Measurements from ENCODE around the gene PRDM1.

DNA sequence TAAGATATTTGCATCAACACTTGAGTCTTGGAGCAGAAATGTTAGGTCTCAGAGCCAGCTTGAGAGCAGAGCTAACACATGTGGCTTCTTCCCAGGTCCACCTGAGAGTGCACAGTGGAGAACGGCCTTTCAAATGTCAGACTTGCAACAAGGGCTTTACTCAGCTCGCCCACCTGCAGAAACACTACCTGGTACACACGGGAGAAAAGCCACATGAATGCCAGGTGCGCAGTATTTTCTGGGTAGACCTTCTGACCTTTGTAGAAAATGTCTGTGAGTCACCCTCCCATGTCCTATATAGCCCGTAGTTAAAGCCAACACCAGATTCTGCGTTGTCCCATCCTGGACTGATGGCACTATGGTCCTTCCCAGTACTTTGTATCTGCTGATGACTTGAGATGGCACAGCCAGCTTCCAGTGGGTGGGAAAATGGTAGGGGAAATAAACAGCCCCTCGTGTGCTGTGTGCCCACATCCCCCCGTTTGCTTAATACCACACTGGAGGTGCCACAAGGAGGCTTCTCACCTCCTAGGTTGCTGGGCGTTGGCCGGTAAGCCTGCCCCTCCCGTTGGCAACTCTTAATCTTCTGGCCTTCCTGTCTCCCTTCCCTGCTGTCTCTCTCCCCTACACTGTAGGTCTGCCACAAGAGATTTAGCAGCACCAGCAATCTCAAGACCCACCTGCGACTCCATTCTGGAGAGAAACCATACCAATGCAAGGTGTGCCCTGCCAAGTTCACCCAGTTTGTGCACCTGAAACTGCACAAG is 20.3 kb downstream of the PRDM1 start:
- TF ChIP-seq, protein P1, sequence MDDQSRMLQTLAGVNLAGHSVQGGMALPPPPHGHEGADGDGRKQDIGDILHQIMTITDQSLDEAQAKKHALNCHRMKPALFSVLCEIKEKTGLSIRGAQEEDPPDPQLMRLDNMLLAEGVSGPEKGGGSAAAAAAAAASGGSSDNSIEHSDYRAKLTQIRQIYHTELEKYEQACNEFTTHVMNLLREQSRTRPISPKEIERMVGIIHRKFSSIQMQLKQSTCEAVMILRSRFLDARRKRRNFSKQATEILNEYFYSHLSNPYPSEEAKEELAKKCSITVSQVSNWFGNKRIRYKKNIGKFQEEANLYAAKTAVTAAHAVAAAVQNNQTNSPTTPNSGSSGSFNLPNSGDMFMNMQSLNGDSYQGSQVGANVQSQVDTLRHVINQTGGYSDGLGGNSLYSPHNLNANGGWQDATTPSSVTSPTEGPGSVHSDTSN (IDR thresholded peaks at IDR 0.05) = no peak
- TF ChIP-seq, protein P2, sequence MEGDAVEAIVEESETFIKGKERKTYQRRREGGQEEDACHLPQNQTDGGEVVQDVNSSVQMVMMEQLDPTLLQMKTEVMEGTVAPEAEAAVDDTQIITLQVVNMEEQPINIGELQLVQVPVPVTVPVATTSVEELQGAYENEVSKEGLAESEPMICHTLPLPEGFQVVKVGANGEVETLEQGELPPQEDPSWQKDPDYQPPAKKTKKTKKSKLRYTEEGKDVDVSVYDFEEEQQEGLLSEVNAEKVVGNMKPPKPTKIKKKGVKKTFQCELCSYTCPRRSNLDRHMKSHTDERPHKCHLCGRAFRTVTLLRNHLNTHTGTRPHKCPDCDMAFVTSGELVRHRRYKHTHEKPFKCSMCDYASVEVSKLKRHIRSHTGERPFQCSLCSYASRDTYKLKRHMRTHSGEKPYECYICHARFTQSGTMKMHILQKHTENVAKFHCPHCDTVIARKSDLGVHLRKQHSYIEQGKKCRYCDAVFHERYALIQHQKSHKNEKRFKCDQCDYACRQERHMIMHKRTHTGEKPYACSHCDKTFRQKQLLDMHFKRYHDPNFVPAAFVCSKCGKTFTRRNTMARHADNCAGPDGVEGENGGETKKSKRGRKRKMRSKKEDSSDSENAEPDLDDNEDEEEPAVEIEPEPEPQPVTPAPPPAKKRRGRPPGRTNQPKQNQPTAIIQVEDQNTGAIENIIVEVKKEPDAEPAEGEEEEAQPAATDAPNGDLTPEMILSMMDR (IDR thresholded peaks at IDR 0.05) = no peak
- TF ChIP-seq MEF2A (IDR thresholded peaks at IDR 0.05; ENCODE audit: borderline replicate concordance, low read depth) = no peak
- no peak for TF ChIP-seq EP300 (IDR thresholded peaks at IDR 0.05; ENCODE audit: borderline replicate concordance in 1 of 2, low read depth in 1 of 2, low read length in 1 of 2)
- TF ChIP-seq NFIC (IDR thresholded peaks at IDR 0.05; ENCODE audit: borderline replicate concordance) = no peak
- TF ChIP-seq RCOR1 (IDR thresholded peaks at IDR 0.05; ENCODE audit: low read length) = no peak
- no peak for TF ChIP-seq FOSL2 (IDR thresholded peaks at IDR 0.05; ENCODE audit: borderline replicate concordance, low read depth)
- TF ChIP-seq SMC3 (IDR thresholded peaks at IDR 0.05; ENCODE audit: low read depth, low read length) = no peak

Data from SK-N-SH (cell line).